Stimulated activated naive CD4-positive, alpha-beta T cell treated with Interleukin-2 at 50 U/mL for 16 hours (primary cell): Measurements from ENCODE around the gene SLC47A1.
"Not testable (repeated sequence)": the region's sequence is repeated elsewhere in the genome, so short reads cannot be mapped to it uniquely, and the experiment has no call there.

Experiments
- DNase-seq: peaks from one replicate; lab custom pipeline; 2025; lab: John Stamatoyannopoulos, UW

SLC47A1 gene

DNA sequence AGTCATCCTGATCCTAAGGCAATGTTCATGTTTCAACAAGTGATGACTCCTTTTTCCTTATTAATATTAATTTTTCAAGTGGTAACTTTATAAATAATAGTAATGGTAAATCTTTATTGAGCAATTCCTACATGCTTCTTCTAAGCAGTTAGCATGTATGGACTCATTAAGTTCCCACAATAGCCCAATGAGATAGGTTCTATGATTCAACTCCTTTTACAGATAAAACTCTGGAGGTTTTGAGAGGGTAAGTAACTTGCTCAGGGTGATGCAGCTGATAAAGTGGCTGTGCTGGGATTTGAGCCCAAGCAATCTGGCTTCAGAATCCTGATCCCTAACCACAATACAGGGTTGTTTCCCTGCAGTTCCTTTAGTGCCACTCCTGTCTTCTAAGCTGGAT lies 25.3 kb downstream of the SLC47A1 start:
- no peak for DNase-seq

DNA sequence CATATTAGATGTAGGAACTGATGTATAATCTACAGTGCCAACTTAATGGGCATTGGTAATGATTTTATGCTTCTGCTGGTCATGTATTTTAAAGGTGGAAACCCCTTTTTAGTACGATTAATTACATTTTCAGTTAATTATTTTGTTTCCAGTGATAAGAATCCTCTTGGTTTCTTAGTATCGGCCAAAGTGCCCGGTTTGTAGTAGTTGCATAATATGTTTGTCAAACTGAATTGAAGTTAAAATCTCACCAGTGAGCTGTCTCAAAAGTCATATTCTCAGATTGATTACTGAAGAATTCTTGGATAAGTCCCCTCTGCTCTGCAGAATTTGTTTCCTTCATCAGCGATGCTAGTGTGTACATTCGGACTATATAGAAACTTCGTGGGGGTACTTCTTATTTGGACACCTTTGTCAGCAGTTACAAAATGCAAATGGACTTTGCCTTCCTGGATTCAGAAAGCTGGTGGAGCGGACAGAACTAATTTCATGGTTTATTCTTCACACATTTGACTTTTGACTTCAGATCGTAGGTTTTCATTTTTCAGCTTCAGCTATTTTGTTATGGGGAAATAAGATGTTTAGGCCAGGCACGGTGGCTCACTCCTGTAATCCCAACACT lies 28.2 kb downstream of the SLC47A1 start:
- DNase-seq, result no peak

DNA sequence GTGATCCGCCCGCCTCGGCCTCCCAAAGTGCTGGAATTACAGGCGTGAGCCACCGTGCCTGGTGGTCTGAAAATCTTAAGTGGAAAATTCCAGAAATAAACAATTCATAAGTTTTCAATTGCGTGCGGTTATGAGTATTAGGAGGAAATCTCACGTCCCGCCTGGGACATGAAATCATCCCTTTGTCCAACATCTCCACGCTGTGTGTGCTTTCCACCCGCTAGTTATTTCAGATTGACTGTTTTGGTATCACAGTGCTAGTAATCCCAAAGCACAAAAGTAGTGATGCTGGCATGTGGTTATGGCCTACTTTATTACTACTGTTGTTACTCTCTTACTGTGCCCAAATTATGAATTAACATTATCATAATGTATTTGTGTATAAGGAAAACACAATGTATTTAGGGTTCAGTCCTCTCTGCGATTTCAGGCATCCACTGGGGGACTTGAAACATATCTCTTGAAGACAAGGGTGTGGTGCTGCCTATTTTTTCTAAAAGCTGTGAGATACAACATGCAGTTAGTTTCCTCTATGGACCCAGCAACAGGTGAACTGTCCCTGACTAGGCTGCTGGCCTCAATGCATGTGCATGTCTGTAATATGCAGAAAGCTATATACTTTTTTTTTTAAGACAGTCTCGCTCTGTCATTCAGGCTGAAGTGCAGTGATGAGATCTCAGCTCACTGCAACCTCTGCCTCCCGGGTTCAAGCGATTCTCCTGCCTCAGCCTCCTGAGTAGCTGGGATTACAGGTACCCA lies 32.3 kb downstream of the SLC47A1 start:
- no peak for DNase-seq

DNA sequence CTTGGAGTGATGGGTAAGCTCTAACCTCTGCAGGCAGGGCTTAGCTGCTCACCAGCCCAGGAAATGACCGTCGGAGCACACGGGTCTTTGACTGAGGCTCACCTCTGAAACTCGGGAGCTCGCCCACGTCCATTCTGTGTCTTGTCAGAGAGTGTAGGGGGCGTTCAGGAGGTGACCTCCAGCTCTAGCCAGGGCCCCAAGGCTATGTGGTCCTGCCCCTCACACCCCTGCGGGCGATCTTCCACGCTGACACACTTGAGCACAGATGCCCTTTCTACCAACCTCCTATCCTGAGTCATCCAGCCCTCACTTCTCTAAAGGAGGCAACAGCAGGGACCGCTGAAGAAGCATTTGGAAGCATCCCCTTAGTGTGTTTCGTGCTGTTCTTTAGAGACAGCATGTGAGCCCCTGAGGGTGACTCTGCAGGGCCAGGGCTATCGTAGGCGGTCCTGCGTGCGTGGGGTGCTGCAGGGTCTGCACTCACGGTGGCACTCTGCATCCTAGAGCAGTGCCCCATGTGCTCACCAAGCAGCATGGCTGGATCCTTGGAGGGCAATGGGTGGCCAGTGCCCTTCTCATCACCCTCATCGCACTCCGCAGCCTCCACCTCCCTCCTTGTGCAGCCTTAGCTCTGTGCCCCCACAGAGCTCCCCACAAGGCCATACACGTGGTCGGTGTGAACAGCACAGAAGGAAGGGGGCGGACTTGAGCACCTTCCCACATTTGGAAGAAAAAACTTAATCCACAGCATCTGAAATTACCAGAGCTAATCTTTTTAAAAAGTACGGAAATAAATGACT lies 33.8 kb downstream of the SLC47A1 start:
- no peak for DNase-seq

DNA sequence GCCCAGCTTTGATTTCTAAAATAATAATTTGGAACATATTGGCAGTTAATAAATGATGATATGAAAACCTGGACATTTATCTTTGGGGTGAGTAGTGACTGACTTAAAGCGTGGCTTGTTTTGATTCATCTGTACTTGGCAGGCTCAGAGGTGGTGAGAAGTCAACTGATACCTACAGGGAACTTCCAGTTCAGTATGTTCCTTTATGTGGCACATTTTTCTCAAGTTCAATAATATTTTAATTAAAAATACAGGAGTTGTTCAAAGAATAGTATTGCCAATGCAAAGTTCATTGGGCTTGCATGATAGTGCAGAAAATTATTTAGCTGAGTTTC lies 34.3 kb downstream of the SLC47A1 start:
- DNase-seq, result no peak

DNA sequence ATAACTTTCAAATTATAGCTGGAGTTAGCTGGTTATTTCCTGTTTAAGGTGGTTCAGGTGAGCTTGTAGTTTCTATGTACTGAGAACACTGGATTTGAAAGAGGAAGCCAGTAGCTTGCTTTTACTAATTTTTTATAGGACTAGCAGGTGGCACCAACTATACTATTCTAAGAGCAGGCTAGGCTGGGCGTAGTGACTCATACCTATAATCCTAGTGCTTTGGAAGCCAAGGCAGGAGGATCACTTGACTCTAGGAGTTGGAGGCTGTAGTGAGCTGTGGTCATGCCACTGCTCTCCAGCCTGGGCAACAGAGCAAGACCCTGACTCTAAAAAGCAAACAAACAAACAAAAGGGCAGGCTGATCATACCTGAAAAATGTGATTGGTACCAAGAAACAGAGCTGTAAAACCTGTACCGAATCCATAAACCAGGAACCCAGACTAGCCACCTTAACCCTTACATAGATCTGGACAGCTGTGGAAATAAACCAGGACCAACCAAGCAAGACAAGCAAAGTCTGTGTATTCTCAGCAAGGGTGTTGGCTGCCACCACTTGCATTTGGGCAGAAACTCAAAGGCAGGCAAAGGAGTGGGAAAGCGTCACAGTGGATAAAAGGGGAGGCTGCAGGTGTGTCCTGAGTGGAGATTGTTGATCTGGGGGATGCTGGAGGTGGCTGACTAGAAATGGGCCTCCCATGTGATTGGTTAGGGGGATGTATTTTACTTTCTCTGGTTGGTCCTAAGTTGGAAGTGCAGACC lies 36.3 kb downstream of the SLC47A1 start:
- no peak for DNase-seq

DNA sequence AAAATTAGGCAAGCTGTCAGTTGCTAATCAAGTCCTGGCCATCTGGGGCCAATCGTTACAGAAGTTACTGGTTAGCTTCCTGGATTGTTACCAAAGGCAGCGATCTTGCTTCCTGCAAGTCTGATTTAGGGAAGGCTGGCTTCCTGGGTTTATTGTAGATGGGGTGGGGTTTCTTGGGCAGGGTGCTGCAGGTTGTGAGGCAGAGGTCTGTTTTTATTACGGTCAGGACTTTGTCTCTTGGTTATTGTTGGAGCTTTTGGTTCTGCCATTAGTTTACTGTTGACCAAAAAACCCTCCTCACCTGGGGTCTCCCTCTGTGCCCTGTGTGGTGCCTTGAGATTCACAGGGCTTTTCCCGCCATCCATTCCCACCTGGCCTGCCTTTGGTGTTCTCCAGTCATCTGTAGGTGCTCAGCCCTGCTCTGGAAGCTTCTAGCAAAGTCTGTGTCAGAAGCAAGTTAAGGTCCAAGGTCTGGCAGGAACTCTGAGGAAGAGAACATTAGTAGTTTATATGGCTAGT lies 36.9 kb downstream of the SLC47A1 start:
- no peak for DNase-seq

DNA sequence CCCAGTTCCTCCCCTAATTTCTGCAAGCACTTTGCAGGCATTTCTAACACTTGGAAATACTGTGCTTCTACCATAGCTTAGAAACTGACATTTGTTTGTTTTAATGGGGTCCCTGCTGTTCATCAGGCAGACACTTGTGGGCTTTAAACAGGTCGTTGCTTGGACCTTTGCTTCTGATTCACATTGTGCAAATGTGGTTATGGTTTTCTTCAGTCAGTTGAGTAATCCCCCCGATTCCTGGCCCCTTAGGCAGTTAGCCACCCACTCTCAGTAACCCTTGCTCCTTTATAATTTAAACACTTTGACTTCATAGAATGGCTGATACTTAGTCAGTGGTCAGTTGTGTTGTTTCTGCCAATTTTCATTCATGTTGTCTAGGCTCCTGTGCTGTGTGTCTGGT lies 39.4 kb downstream of the SLC47A1 start:
- no peak for DNase-seq

DNA sequence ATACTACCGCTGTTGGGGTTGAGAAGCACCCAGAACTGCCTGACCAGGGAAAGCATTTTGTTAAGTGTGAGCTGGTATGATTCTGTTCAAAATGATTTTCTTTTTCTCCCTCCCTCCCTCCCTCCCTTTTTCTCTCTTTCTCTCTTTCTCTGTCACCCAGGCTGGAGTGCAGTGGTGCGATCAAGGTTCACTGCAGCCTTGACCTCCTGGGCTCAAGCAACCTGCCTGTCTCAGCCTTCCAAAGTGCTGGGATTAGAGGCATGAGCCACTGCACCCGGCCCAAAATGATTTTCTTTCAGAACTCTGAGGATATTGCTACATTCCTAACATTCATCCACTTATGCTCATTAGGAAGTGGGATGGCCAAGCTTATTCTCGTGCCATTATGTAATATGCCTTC lies 41.3 kb downstream of the SLC47A1 start:
- DNase-seq, result no peak

DNA sequence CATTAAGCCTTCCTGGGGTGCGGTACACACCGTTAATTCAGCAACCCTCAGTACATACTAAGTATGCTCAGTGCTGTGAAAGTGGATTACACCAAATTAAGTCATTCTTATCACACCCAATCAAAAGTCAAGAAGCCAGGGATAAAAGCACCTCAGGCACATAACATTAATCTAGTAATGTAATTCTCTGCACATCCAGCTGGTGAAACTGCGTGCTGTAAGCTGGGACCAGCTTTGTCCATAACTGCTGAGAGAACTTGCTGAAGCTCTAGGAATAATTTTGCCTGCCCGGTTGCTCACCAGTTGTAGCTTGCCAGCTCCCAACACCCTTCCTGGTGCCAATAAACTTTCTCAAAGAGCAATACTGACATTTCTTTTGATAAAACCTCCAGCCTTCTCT lies 44.9 kb downstream of the SLC47A1 start:
- no peak for DNase-seq

DNA sequence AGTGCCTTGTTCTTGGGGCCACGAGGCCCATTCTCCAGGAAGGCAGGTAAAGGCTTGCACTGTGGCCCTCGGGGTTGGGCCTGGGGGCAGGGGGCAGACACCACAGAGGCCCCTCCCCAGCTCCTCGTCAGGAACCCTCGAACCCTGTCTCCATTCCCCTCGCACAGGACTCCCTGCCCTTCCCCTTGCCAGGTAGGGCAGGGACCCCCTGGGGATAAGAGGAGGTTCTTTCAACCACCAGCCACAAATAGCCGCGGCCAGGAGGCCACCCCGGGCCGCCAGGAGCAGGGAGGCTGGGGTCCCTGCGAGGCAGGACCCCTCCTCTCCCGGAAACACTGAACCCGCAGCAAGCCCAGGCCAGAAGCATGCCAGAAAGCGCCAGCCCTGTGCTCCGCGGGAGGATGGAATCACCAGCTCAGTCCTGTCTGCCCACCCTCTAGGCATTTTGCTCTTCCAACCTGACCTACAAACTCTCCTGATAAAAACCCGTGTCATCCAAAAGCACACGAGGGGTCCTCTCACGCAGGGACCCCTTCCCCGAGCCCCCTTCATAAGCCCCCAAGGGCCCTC lies 45.6 kb downstream of the SLC47A1 start:
- no peak for DNase-seq

DNA sequence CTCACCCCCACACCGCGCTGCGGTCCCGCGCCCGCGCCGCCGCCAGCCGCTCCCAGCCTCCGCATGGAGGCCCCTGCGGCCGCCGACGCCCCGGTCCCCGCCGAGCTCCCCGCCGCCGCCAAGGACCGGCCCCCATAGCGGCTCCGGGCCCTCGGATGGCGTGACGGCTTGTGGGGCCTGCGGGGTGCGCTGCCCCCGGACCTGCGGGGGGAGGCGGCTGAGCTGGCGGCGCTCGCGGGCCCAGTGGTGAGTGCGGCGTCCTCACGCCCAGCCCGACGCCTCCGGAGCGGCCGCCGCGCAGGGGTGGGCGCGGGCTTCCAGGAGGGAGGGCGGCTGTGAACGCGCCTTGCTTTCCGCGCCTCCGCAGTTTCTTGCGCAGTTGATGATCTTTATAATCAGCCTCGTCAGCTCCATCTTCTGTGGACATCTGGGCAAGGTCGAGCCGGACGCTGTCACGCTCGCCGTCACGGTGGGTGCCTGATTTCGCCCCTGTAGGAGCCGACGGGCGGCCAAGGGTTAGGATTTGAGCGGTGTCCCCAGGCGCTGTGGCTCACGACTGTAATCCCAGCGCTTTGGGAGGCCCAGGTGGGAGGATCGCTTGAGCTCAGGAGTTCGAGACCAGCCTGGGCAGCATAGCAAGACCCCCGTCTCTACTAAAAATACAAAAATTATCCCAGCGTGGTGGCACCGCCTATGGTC lies 46.4 kb downstream of the SLC47A1 start:
- DNase-seq, result no peak

DNA sequence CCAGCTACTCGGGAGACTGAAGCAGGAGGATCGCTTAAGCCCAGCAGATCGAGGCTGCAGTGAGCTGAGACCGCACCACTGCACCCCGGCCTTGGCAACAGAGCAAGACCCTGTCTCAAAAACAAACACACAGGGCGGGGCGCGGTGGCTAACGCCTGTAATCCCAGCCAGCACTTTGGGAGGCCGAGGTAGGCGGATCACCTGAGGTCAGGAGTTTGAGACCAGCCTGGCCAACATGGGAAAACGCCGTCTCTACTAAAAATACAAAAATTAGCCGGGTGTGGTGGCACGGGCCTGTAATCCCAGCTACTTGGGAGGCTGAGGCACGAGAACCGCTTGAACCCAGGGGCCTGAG lies 46.9 kb downstream of the SLC47A1 start:
- not testable (repeated sequence) for DNase-seq

DNA sequence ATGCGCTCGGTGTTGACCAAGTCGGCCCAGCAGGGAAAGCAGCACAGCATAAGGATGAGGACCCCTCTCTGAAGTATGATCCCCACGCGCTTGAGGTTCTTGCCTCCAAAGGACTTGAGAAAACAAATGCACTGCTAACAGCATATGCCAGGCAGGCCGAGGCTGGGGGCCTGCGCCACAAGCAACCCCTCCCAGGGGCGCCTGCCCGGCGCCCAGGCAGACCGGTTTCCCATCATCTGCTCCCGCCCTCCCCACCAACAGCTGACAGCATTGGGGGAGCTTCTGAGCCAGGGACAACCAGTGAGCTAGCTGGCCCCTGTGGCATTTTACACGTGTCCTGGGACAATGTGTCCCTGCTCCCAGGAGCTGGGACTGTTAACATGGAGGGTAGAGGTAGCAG lies 48.5 kb downstream of the SLC47A1 start:
- DNase-seq, result not testable (repeated sequence)

DNA sequence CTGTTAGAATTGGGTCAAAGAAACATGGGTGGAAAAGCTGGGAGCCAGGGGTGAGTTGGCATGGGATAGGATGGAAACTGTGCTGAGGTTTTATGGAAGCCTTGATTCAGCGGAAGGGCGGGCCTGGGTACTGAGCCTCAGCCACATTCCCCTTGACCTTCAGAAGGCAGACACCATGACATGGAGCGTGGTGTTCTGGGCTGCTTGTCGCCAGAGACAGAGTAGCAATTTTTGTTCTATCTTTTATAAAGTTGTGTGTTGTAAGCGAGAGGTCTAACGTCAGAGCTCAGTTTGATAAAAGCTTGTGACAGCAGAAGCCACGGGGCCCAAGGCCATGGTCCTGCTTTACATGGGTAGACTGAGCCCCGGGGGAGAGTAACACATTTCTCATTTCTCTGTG lies 50.2 kb downstream of the SLC47A1 start:
- no peak for DNase-seq

DNA sequence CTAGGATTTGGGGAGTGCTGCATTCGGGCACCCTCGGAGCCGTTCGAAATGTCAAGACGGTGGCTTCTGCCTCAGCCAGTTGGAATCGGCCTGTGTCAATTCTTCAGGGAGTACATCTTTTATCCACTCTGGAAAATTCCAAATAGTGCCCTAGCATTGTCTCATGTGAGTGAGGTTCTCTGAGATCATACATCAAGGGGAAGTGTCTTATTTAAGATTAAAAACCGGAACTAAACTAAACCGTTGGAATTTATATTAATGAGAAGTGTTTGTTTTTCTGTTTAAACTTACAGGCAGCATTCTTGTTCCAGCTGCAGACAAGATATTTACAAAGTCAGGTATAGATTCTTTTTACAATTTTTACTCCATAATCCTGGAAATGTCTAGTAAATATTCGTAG lies 56.8 kb downstream of the SLC47A1 start:
- no peak for DNase-seq

DNA sequence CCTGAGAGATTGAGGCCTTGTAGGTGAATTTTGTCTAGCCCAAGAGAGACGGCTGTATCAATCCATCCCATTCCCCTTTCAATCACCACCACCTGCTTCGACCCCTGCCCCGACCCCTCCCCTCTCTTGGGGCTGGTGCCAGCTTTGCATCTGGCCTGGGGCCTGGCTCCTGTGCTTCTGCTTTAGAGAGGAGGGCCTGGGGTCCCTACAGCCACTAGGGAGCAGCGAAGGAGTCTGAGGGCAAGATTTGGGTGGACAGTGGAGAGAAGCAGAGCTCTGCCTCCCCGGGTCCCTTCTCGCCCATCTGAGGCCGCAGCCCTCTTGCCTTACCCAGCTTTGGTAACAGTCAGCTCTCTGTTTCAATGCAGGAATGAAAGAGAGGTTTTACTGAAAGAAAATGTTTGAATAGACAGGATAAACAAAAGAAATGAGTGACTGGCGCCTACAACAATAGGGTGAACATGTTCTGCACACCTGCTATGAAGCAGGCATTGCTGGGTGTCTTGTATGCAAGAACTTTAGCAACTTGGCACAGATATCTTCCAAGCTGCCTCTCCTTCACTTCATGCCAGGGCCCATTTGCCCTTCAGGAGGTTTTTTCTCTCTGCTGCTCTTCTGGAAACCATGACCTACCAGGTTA lies 57.4 kb downstream of the SLC47A1 start:
- no peak for DNase-seq

DNA sequence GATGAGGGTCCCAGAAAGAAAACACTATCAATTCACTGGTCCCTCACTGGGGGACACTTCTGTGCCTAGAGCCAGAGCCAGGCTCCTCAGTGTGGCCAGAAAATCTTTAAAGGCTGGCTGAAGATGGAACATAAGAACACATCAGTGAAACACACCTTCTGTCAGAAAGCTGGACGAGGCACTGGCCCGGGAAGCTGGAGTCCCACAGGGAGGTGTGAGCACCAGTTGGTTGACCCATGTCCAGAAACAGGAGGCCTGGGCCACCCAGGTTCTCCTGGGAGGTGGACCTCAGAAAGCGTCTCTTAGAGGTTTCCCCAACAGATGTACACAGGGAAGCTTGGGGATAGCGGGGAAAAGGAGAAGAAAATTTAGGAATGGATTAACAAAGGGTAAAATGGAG lies 58.7 kb downstream of the SLC47A1 start:
- DNase-seq, result no peak

DNA sequence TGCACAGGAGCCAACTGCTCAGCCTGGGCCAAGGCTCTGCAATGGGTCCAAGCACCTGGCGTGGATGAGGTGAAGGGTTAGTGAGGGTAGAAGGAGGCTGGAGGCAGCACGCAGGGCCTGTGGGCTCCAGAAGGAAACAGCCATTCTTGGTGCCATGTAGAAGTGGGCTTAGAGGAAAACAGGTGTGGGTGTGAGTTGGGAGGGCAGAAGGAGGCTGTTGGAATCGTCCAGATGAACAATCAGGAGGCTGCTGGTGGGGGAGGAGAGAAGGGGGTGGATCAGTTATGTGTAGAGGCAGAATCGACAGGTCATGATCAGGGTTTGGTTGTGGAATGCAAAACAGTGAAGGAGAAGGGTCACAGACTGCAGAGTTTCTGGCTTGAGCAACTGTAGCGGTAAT lies 63.2 kb downstream of the SLC47A1 start:
- DNase-seq, result no peak

DNA sequence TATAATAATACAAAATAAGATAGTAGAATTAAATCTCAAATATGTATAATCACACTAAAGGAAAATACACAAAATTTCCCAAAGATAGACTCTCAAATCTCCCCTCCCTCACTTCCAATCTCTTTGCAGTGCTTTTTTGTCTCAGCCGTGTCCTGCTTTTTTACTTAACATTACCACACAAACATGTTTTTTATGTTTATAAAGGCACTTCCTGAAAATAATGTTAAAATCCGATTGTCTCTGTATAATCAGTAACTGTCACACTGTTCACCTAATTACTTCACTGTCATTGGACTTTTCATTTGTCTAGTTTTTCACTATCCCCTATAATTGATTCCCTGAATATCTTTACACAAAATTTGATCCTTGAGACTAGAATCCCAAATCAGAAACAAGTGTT lies 76.7 kb downstream of the SLC47A1 start:
- no peak for DNase-seq

DNA sequence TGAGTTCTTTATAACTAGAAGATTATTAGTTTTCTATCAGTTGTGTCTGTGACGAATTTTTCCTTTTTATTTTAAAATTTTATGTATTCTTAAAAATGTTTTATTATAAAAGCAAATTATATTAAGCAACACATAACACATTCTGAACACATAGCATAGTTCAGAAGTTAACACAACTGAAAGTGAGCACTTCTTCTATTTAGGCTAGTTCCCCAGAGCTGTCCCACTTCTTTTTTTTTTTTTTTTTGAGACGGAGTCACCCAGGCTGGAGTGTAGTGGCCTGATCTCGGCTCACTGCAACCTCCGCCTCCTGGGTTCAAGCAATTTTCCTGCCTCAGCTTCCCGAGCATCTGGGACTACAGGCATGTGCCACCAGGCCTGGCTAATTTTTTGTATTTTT lies 77.2 kb downstream of the SLC47A1 start:
- no peak for DNase-seq
